Measurements from ENCODE around the gene PERM1. TPM values are rescaled to one million over a fixed set of nuclear protein-coding genes. Genes with fewer than 3 reads are reported as not detected.

PERM1 gene
- total RNA-seq, 2 experiments from 2014 or later: not detected

DNA sequence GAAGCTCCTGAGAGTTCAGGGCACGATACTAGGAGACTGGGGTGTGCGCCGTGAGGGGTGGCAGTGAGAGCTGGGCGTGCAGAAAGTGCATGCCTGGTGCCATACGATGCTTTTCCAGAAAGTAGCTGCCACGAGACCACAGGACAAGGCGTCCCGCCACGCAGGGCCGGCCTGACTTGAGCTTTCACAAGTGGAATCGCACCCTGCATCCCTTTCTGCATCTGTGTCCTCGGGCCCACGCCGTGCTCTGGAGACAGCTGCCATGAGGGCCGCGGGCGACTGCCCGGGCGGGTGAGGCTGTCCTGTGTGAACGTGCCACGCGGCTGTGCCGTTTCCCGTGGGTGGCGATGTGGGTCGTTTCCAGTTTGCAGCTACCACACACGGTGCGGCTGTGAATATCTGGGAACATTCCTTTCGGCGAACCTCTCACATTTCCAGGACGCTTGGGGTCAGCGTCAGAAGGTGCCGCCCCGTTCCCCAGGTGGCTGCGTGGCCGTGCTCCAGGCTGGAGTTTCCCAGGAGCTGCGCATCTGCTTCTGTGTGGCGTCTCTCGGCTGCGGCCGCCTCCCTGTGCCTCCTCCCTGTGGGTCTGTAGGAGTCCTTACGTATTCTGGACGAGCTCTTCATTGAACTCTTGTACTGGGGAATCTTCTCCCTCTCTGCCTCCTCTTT, 1.0 kb upstream of the PERM1 start:
- Histone ChIP-seq H3K4me2 (ENCODE audit: low read length) (no peak overlapping the region), H3K4me1 (ENCODE audit: insufficient read depth, low read length, poor library complexity, severe bottlenecking) (no peaks in the 10 kb centered on the region), H4K20me1 (ENCODE audit: insufficient read depth, low read length) (no peaks in the 10 kb centered on the region), H2AFZ (ENCODE audit: low read length) (no peak overlapping the region), H3K9me3 (ENCODE audit: low read length) (no peaks in the 10 kb centered on the region), H3K4me3 (ENCODE audit: low read depth, low read length, poor library complexity, severe bottlenecking) (no peak overlapping the region), H3K27ac (ENCODE audit: low read depth, low read length, poor library complexity, severe bottlenecking) (no peak overlapping the region), H3K36me3 (ENCODE audit: insufficient read depth, low read length) (no peaks in the 10 kb centered on the region), H3K9me2 (ENCODE audit: insufficient read depth, low read length) (no peaks in the 10 kb centered on the region), H3K79me2 (ENCODE audit: insufficient read depth, low read depth, low read length) (no peaks in the 10 kb centered on the region)
- intact Hi-C loops (cut with micrococcal nuclease; ENCODE audit: unreplicated experiment): loop anchor here (10.0 kb wide), 1 partner anchor 52 kb away; no protein-coding TSS in a partner anchor
- TF ChIP-seq CTCF (conservative IDR thresholded peaks at IDR 0.05; ENCODE audit: low read length): no peak
- no peak for TF ChIP-seq EZH2phosphoT487 (IDR thresholded peaks at IDR 0.05; ENCODE audit: borderline replicate concordance, low read depth, low read length)
- BruUV-seq (replicated peaks): no TSS peak
- CTCF ChIA-PET (ENCODE audit: unreplicated experiment): no interaction called here
- POLR2A ChIA-PET: no interaction called here
- no peak for DNase-seq (ENCODE audit: low spot score)

DNA sequence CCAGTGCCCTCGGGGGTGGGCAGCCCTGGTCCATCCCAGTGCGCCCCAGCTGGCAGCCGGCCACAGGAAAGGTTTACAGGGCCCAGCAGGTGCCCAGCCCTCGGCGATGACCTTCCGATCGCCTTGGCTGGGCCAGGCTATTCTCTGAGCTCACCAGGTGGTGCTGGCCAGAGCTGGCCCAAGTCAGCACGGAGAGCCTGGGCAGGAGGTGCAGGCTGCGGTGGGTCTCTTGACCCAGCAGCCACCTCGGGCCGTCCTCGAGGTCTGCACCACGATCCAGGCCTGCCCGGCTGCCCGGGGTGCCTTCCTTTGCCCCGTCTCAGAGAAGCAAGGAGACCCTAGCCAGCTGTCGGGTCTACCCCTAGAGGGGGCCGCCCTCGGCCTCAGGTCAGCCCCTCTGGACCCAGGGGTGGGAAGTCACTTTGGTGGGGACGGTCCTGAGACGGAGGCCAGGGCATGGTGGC, 370 bp downstream of the PERM1 start:
- intact Hi-C loops (cut with micrococcal nuclease; ENCODE audit: unreplicated experiment): loop anchor here (10.0 kb wide), 1 partner anchor 53 kb away; no protein-coding TSS in a partner anchor
- Histone ChIP-seq H3K79me2 (ENCODE audit: insufficient read depth, low read depth, low read length) (no peaks in the 10 kb centered on the region), H2AFZ (ENCODE audit: low read length) (no peak overlapping the region), H3K4me1 (ENCODE audit: insufficient read depth, low read length, poor library complexity, severe bottlenecking) (no peaks in the 10 kb centered on the region), H3K27ac (ENCODE audit: low read depth, low read length, poor library complexity, severe bottlenecking) (no peak overlapping the region), H4K20me1 (ENCODE audit: insufficient read depth, low read length) (no peaks in the 10 kb centered on the region), H3K4me2 (ENCODE audit: low read length) (no peak overlapping the region), H3K9me2 (ENCODE audit: insufficient read depth, low read length) (no peaks in the 10 kb centered on the region), H3K9me3 (ENCODE audit: low read length) (no peaks in the 10 kb centered on the region), H3K4me3 (ENCODE audit: low read depth, low read length, poor library complexity, severe bottlenecking) (no peak overlapping the region), H3K36me3 (ENCODE audit: insufficient read depth, low read length) (no peaks in the 10 kb centered on the region)
- DNase-seq (ENCODE audit: low spot score): no peak
- TF ChIP-seq CTCF (conservative IDR thresholded peaks at IDR 0.05; ENCODE audit: low read length): no peak
- TF ChIP-seq EZH2phosphoT487 (IDR thresholded peaks at IDR 0.05; ENCODE audit: borderline replicate concordance, low read depth, low read length): no peak
- ChIA-PET POLR2A (no interaction called here), CTCF (ENCODE audit: unreplicated experiment) (no interaction called here)
- no TSS peak for BruUV-seq (replicated peaks)
